Measurements from ENCODE around the gene NELL1.

- TF ChIP-seq GATA2 (IDR thresholded peaks at IDR 0.05; ENCODE audit: low read depth, low read length) (no peak), GATA3 (IDR thresholded peaks at IDR 0.05; ENCODE audit: low read depth, low read length) (no peak)
Observed at GRCh38 chr11:21069909-21070308, 400.5 kb downstream of the NELL1 start.
